ENCODE results near the gene NACA. TPM values are rescaled to one million over a fixed set of nuclear protein-coding genes. Genes with fewer than 3 reads are reported as not detected.

Gene NACA
- total RNA-seq, 4 donors from 2014 or later = 313 to 793 (median 416) TPM

DNA sequence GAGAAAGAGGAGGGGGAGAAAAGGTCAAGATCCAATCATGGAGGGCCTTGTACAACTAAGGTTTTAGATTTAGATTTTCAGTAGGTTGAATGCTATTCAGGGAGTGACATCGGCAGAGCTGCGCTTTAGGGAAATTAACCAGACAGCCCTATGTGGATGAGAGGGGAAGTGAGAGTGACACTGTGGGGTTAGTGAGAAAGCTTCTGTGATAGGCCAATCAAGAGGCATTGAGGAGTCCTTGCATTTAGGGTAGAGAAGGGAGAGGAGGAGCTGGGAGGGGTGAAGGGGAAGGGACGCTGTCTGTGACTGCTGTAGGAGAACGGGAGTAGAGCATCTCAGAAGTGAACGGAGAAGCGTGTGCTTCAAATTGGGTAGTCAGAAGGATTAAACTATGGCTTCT lies 41.4 kb upstream of the NACA start:
- Histone ChIP-seq H3K27ac (no peak overlapping the region), H3K9me3 (no peaks in the 10 kb centered on the region), H3K27me3 (no peaks in the 10 kb centered on the region), H3K36me3 (no peaks in the 10 kb centered on the region), H3K4me3 (peak overlapping the region in 1 of 4 donors; percentile 27), H3K4me1 (no peaks in the 10 kb centered on the region)
- no peak for TF ChIP-seq POLR2A (IDR thresholded peaks at IDR 0.05)
- TF ChIP-seq, protein P1, sequence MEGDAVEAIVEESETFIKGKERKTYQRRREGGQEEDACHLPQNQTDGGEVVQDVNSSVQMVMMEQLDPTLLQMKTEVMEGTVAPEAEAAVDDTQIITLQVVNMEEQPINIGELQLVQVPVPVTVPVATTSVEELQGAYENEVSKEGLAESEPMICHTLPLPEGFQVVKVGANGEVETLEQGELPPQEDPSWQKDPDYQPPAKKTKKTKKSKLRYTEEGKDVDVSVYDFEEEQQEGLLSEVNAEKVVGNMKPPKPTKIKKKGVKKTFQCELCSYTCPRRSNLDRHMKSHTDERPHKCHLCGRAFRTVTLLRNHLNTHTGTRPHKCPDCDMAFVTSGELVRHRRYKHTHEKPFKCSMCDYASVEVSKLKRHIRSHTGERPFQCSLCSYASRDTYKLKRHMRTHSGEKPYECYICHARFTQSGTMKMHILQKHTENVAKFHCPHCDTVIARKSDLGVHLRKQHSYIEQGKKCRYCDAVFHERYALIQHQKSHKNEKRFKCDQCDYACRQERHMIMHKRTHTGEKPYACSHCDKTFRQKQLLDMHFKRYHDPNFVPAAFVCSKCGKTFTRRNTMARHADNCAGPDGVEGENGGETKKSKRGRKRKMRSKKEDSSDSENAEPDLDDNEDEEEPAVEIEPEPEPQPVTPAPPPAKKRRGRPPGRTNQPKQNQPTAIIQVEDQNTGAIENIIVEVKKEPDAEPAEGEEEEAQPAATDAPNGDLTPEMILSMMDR (IDR thresholded peaks at IDR 0.05) = no peak
- DNase-seq = peak in 2 of 3 donors; percentile 38 to 52

DNA sequence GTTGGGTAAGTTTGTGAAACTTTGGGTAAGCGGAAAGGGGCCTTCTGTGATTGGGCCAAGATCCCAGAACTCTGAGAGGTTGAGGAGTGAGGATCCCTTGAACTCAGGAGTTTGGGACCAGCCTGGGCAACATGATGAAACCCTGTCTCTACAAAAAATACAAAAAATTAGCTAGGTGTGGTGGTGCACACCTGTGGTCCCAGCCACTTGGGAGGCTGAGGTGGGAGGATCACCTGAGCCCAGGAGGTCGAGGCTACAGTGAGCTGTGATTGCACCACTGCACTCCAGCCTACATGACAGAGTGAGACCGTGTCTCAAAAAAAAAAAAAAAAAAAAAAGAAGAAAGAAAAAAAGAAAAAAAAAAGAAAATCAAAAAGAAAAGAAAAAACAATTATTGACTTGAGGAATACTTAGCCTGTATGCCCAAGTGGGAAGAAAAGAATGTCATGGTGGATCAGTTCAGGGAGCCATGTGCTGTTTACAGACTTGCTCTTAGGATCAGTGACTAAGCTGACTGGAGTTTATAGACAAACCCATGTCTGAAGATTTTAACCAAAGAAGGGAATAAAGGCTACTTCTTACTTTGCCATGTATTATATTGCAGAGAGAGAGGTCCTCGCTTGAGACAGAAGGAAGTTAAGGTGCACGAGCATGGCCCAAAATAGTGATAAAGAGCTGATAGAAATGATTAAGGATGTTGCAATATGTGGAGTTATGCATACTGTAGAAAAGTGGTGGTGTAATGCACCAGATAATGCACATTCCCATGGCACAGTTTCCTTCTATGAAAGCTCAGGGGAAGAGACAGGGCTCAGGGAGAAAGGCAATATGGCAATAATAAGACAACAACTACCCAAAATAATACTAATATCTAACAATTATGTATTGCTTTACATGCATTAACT lies 38.9 kb upstream of the NACA start:
- TF ChIP-seq POLR2A (IDR thresholded peaks at IDR 0.05) = no peak
- TF ChIP-seq, protein P1 (IDR thresholded peaks at IDR 0.05) = no peak
- Histone ChIP-seq H3K9me3 (no peaks in the 10 kb centered on the region), H3K4me1 (no peaks in the 10 kb centered on the region), H3K27ac (peak overlapping the region in 1 of 4 donors; percentile 22), H3K27me3 (no peaks in the 10 kb centered on the region), H3K4me3 (peak overlapping the region in 2 of 4 donors; percentile 1 to 2), H3K36me3 (no peaks in the 10 kb centered on the region)
- DNase-seq = no peak

DNA sequence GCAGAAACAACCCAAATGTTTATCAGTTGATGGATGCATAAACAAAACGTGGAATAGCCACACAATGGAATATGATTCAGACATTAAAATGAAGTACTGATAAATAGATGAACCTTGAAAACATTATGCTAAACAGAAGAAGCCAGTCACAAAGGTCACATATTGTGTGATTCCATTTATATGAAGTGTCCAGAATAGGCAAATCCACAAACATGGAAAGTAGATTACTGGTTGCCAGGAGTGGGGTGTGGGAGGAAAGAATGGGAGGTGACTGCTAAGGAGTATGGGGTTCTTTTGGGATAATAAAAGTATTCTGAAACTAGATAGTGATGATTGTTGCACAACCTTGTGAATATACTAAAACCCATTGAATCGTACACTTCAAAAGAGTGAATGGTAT lies 36.7 kb upstream of the NACA start:
- DNase-seq = no peak
- no peaks in the 10 kb centered on the region for H3K4me1 ChIP-seq
- no peaks in the 10 kb centered on the region for H3K27me3 ChIP-seq
- H3K9me3 ChIP-seq = no peaks in the 10 kb centered on the region
- TF ChIP-seq, protein P1 (IDR thresholded peaks at IDR 0.05) = no peak
- TF ChIP-seq POLR2A (IDR thresholded peaks at IDR 0.05) = no peak
- no peak overlapping the region for H3K27ac ChIP-seq
- H3K36me3 ChIP-seq = no peaks in the 10 kb centered on the region
- no peak overlapping the region for H3K4me3 ChIP-seq

DNA sequence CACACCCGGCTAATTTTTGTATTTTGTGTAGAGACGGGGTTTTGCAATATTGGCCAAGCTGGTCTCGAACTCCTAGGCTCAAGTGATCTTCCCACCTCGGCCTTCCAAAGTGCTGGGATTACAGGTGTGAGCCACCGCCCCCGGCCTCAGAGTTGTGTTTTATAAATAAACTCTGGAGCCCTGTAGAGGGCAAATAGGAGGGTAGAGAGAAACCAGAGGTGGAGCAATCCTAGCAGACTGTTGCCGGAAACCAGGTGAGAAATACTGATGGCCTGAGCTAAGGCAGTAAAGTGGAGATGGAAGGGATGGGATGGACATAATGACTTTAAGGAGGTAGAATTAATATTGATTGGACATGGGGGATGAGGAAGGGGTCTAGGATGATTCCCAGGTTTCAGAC lies 35.4 kb upstream of the NACA start:
- no peak for TF ChIP-seq POLR2A (IDR thresholded peaks at IDR 0.05)
- TF ChIP-seq, protein P1 (IDR thresholded peaks at IDR 0.05) = no peak

DNA sequence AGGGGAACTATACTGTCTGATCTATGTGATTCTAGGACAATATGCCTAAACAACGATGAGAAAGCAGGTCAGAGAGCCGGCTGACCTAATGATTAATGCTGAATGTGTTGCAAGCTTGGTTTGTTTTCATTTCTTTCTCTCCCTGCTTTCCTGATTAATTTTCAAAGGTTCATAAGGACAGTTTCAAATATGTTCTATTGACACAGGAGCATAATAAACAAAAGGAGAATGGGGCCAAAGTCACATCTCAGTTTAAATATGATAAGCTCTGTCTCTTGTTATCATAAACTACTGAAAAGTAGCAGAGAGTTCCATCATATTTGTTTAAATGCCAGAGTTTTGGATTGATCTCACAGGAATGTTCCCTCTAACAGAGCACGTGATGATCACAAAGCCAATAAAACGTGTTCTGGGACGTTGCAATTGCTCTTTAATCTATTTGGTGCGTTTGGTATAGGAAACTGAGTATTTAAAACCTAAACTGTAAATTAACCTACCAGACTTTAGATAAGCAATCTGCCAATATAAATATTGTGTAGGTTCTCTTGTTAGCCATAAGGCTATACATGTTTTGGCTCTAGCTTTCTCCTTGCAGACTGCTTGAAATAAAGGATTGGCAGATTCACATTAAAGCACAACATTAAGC lies 34.3 kb upstream of the NACA start:
- Histone ChIP-seq H3K4me1 (no peaks in the 10 kb centered on the region), H3K9me3 (no peaks in the 10 kb centered on the region), H3K27me3 (no peaks in the 10 kb centered on the region), H3K27ac (no peak overlapping the region), H3K36me3 (no peaks in the 10 kb centered on the region), H3K4me3 (no peak overlapping the region)
- TF ChIP-seq POLR2A (IDR thresholded peaks at IDR 0.05) = no peak
- TF ChIP-seq, protein P1 (IDR thresholded peaks at IDR 0.05) = no peak
- DNase-seq = no peak

More for the DNA sequence above, 35.4 kb upstream of the NACA start:
- no peaks in the 10 kb centered on the region for H3K9me3 ChIP-seq
- H3K36me3 ChIP-seq = no peaks in the 10 kb centered on the region
- no peaks in the 10 kb centered on the region for H3K27me3 ChIP-seq
- H3K4me1 ChIP-seq = no peaks in the 10 kb centered on the region
- H3K4me3 ChIP-seq = no peak overlapping the region
- H3K27ac ChIP-seq = no peak overlapping the region
- DNase-seq = no peak
